GM19035 (cell line): Measurements from ENCODE around the gene THSD7A.

Source experiments
- ATAC-seq: cut with Tn5 transposase; IDR thresholded peaks from one replicate; pipeline ENCODE4 v1.9.1; 2021; ENCODE audit not compliant: unreplicated experiment

THSD7A gene

GRCh38 chr7:11706666-11707605, 125.1 kb downstream of the THSD7A start:
- ATAC-seq: no peak

GRCh38 chr7:11703829-11704228, 128.2 kb downstream of the THSD7A start:
- ATAC-seq: no peak

- ATAC-seq: no peak
Measured at GRCh38 chr7:11702938-11703337, 129.1 kb downstream of the THSD7A start.

GRCh38 chr7:11701829-11702560, 130.0 kb downstream of the THSD7A start:
- no peak for ATAC-seq

GRCh38 chr7:11699666-11700065, 132.3 kb downstream of the THSD7A start:
- ATAC-seq: no peak

GRCh38 chr7:11698384-11698871, 133.6 kb downstream of the THSD7A start:
- no peak for ATAC-seq

GRCh38 chr7:11690395-11690794, 141.6 kb downstream of the THSD7A start:
- ATAC-seq: no peak

GRCh38 chr7:11689096-11689495, 142.9 kb downstream of the THSD7A start:
- no peak for ATAC-seq

GRCh38 chr7:11681461-11681860, 150.5 kb downstream of the THSD7A start:
- no peak for ATAC-seq

- ATAC-seq: no peak
Measured at GRCh38 chr7:11675163-11675562, 156.8 kb downstream of the THSD7A start.

- ATAC-seq: no peak
Measured at GRCh38 chr7:11668727-11669126, 163.3 kb downstream of the THSD7A start.

GRCh38 chr7:11667810-11668185, 164.2 kb downstream of the THSD7A start:
- ATAC-seq: no peak

GRCh38 chr7:11667071-11667809, 164.8 kb downstream of the THSD7A start:
- ATAC-seq: no peak

- no peak for ATAC-seq
Measured at GRCh38 chr7:11665357-11665756, 166.6 kb downstream of the THSD7A start.

GRCh38 chr7:11655642-11656041, 176.4 kb downstream of the THSD7A start:
- ATAC-seq: no peak

GRCh38 chr7:11655163-11655562, 176.8 kb downstream of the THSD7A start:
- no peak for ATAC-seq

- peak; percentile 68 for ATAC-seq
Measured at GRCh38 chr7:11650500-11650899, 181.5 kb downstream of the THSD7A start.

GRCh38 chr7:11650030-11650429, 182.0 kb downstream of the THSD7A start:
- no peak for ATAC-seq

GRCh38 chr7:11648980-11649379, 183.0 kb downstream of the THSD7A start:
- ATAC-seq: no peak

- ATAC-seq: no peak
Measured at GRCh38 chr7:11648101-11648500, 183.9 kb downstream of the THSD7A start.

- no peak for ATAC-seq
Measured at GRCh38 chr7:11642841-11643240, 189.2 kb downstream of the THSD7A start.
